Neural progenitor cell (in vitro differentiated cells): ENCODE measurements around the gene GPR22.

Experiments used
- EZH2 ChIP-seq: fragments of 200-600 bp; sonication (generic); IDR thresholded peaks from 2 replicates; pipeline ENCODE4 v1.6.1; 2017; ENCODE audit warnings: antibody characterized with exemption, mild to moderate bottlenecking, moderate library complexity
- EZH2phosphoT487 ChIP-seq: fragments of 200-600 bp; sonication (generic); IDR thresholded peaks from 2 replicates; pipeline ENCODE4 v1.6.1; 2017; ENCODE audit warnings: antibody characterized with exemption
- TF ChIP-seq, protein P1 (sequence below): fragments of 200-600 bp; sonication (generic); IDR thresholded peaks from 2 replicates; pipeline ENCODE4 v1.5.1; 2017; ENCODE audit warnings: antibody characterized with exemption, mild to moderate bottlenecking

DNA sequence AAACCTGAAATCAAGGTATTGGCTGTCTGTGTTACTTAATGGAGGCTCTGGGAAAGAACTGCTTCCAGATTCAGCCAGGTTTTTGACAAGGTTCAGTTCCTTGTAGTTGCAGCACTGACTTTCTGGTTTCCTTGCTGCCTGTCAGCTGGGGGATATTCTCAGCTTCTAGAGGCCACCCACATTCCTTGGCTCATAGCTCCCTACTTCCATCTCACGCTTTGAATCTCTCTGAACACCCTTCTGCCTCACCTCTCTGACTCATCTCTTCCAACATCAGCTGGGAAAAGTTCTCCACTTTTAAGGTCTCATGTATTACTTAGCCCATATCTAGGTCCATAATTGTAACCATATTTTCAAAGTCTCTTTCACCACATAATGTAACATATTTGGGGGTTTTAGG, 22.9 kb upstream of the GPR22 start:
- TF ChIP-seq EZH2, result no peak
- TF ChIP-seq, protein P1, sequence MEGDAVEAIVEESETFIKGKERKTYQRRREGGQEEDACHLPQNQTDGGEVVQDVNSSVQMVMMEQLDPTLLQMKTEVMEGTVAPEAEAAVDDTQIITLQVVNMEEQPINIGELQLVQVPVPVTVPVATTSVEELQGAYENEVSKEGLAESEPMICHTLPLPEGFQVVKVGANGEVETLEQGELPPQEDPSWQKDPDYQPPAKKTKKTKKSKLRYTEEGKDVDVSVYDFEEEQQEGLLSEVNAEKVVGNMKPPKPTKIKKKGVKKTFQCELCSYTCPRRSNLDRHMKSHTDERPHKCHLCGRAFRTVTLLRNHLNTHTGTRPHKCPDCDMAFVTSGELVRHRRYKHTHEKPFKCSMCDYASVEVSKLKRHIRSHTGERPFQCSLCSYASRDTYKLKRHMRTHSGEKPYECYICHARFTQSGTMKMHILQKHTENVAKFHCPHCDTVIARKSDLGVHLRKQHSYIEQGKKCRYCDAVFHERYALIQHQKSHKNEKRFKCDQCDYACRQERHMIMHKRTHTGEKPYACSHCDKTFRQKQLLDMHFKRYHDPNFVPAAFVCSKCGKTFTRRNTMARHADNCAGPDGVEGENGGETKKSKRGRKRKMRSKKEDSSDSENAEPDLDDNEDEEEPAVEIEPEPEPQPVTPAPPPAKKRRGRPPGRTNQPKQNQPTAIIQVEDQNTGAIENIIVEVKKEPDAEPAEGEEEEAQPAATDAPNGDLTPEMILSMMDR, result no peak
- TF ChIP-seq EZH2phosphoT487, result no peak
